Sigmoid colon (tissue), 3 donors: Measurements from ENCODE around the gene EXOC5.

Source experiments
- CTCF ChIP-seq, 4 experiments: fragments of 450-650 bp in 3 of 4; fragments of 200-600 bp in 1 of 4; IDR thresholded peaks; one replicate each; pipeline ENCODE4 v1.5.1; 2016 to 2019; ENCODE audit warnings: antibody characterized with exemption in 4 of 4, mild to moderate bottlenecking in 3 of 4, moderate library complexity in 2 of 4
- POLR2A ChIP-seq, 2 donors: fragments of 450-650 bp; IDR thresholded peaks; one replicate each; pipeline ENCODE4 v1.6.1; 2016; ENCODE audit warnings: antibody characterized with exemption in 2 of 2, mild to moderate bottlenecking in 2 of 2, moderate library complexity in 2 of 2

DNA sequence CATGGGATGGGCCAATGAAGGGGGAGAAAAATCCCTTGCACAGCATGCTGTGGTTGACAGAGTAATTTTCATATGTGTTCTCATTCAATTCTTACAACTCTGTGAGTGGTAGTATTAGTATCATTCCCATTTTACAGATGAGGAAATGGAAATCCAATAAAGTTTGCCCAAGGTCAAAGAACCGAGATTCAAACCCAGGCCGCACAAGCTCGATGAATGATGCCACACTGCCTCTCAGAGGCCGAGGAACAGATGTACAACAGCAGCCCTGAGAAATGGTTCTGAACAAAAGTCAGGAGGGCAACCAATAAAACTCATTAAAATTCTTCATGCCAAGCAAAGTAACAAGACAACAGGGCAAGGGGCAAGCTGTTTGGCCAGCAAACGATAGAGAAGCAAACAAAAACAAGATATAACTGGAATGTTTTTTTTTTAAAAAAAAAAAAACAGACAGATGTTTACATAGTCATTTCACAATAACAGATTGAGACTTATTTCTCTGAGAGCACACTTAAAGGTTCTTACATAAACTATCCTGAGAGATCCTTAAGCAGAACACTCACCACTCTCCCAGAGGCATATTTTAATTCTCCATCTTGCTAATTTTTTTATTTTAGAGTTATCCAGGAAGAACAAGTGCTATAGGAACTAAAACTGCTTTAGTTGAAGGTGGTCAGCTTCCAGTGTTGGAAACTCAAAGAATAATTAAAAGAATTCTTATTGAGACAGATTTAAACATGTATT, 85.8 kb downstream of the EXOC5 start:
- no peak for TF ChIP-seq POLR2A (IDR thresholded peaks at IDR 0.05)
- no peak for TF ChIP-seq CTCF (IDR thresholded peaks at IDR 0.05)
